Measurements from ENCODE around the gene JADE1.

The JADE1 gene

GRCh38 chr4:128906581-128906980, 97.1 kb downstream of the JADE1 start:
- TF ChIP-seq SPI1 (IDR thresholded peaks at IDR 0.05; ENCODE audit: borderline replicate concordance, low read depth) = no peak
- no peak for TF ChIP-seq POLR2AphosphoS5 (IDR thresholded peaks at IDR 0.05; ENCODE audit: low read depth)
- no peak for TF ChIP-seq GABPA (IDR thresholded peaks at IDR 0.05; ENCODE audit: low read depth)
- TF ChIP-seq, protein P1, sequence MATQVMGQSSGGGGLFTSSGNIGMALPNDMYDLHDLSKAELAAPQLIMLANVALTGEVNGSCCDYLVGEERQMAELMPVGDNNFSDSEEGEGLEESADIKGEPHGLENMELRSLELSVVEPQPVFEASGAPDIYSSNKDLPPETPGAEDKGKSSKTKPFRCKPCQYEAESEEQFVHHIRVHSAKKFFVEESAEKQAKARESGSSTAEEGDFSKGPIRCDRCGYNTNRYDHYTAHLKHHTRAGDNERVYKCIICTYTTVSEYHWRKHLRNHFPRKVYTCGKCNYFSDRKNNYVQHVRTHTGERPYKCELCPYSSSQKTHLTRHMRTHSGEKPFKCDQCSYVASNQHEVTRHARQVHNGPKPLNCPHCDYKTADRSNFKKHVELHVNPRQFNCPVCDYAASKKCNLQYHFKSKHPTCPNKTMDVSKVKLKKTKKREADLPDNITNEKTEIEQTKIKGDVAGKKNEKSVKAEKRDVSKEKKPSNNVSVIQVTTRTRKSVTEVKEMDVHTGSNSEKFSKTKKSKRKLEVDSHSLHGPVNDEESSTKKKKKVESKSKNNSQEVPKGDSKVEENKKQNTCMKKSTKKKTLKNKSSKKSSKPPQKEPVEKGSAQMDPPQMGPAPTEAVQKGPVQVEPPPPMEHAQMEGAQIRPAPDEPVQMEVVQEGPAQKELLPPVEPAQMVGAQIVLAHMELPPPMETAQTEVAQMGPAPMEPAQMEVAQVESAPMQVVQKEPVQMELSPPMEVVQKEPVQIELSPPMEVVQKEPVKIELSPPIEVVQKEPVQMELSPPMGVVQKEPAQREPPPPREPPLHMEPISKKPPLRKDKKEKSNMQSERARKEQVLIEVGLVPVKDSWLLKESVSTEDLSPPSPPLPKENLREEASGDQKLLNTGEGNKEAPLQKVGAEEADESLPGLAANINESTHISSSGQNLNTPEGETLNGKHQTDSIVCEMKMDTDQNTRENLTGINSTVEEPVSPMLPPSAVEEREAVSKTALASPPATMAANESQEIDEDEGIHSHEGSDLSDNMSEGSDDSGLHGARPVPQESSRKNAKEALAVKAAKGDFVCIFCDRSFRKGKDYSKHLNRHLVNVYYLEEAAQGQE (IDR thresholded peaks at IDR 0.05; ENCODE audit: insufficient replicate concordance, low read depth) = no peak
- TF ChIP-seq, protein P2, sequence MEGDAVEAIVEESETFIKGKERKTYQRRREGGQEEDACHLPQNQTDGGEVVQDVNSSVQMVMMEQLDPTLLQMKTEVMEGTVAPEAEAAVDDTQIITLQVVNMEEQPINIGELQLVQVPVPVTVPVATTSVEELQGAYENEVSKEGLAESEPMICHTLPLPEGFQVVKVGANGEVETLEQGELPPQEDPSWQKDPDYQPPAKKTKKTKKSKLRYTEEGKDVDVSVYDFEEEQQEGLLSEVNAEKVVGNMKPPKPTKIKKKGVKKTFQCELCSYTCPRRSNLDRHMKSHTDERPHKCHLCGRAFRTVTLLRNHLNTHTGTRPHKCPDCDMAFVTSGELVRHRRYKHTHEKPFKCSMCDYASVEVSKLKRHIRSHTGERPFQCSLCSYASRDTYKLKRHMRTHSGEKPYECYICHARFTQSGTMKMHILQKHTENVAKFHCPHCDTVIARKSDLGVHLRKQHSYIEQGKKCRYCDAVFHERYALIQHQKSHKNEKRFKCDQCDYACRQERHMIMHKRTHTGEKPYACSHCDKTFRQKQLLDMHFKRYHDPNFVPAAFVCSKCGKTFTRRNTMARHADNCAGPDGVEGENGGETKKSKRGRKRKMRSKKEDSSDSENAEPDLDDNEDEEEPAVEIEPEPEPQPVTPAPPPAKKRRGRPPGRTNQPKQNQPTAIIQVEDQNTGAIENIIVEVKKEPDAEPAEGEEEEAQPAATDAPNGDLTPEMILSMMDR (IDR thresholded peaks at IDR 0.05; ENCODE audit: insufficient read depth, low read length) = no peak
- H3K27ac ChIP-seq (replicated peaks) = no peak overlapping the region
- no peak overlapping the region for H3K4me3 ChIP-seq (replicated peaks; ENCODE audit: insufficient read depth, low read length)
- DNase-seq (ENCODE audit: low read depth in 1 of 2, low spot score in 1 of 2) = no peak
- H3K27me3 ChIP-seq (ENCODE audit: insufficient read depth, poor library complexity, severe bottlenecking) = no peaks in the 10 kb centered on the region

DNA sequence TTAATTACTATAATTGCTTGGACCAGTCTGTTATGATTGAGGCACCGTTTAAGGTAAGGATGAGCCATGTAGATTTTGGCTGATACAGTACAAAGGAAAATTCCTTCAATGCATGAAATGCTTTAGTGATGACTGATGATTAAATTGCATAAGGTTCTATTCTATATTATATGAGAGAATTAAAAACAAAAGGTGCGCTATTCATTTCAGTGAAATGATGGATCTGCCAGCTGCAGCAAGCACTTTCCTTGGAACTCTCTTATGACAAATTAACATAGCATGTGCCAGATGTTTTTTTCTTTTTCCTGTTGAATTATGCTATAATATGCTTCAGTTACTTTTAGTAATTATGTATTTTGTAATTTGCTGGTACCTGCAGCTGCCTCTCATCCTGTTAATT, 98.5 kb downstream of the JADE1 start:
- Histone ChIP-seq H3K27me3 (ENCODE audit: insufficient read depth, poor library complexity, severe bottlenecking) (no peaks in the 10 kb centered on the region), H3K4me3 (replicated peaks; ENCODE audit: insufficient read depth, low read length) (no peak overlapping the region), H3K27ac (replicated peaks) (no peak overlapping the region)
- TF ChIP-seq SPI1 (IDR thresholded peaks at IDR 0.05; ENCODE audit: borderline replicate concordance, low read depth) (no peak), GABPA (IDR thresholded peaks at IDR 0.05; ENCODE audit: low read depth) (no peak), POLR2AphosphoS5 (IDR thresholded peaks at IDR 0.05; ENCODE audit: low read depth) (no peak)
- TF ChIP-seq, protein P1 (IDR thresholded peaks at IDR 0.05; ENCODE audit: insufficient replicate concordance, low read depth) = no peak
- TF ChIP-seq, protein P2 (IDR thresholded peaks at IDR 0.05; ENCODE audit: insufficient read depth, low read length) = no peak
- no peak for DNase-seq (ENCODE audit: low read depth in 1 of 2, low spot score in 1 of 2)

DNA sequence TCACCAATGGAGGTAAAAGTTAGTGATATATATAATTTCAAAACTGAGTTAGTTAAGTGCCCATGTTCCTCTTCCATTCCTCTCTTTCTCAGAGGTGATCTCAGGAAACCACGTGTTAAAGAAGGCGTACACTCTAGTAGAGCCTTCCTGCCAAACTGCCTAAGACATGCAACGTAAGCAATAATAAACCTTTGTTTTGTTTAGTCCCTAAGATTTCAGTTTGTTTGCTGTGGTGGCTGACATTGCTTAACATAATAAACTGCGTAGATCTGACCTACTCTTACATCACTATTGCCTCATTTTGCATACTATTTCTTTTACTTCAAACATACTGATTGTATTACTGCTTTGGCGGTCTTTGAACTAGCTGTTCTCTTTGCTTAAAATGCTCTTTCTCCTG, 99.2 kb downstream of the JADE1 start:
- no peaks in the 10 kb centered on the region for H3K27me3 ChIP-seq (ENCODE audit: insufficient read depth, poor library complexity, severe bottlenecking)
- DNase-seq (ENCODE audit: low read depth in 1 of 2, low spot score in 1 of 2) = peak in 1 of 2 experiments; percentile 8
- H3K4me3 ChIP-seq (replicated peaks; ENCODE audit: insufficient read depth, low read length) = no peak overlapping the region
- TF ChIP-seq POLR2AphosphoS5 (IDR thresholded peaks at IDR 0.05; ENCODE audit: low read depth) (no peak), GABPA (IDR thresholded peaks at IDR 0.05; ENCODE audit: low read depth) (no peak), SPI1 (IDR thresholded peaks at IDR 0.05; ENCODE audit: borderline replicate concordance, low read depth) (no peak)
- TF ChIP-seq, protein P1 (IDR thresholded peaks at IDR 0.05; ENCODE audit: insufficient replicate concordance, low read depth) = no peak
- TF ChIP-seq, protein P2 (IDR thresholded peaks at IDR 0.05; ENCODE audit: insufficient read depth, low read length) = no peak
- no peak overlapping the region; the same call in 1 of the 2 replicates for H3K27ac ChIP-seq (replicated peaks)

Measured in HL-60 (cell line).